ENCODE results near the gene SLC35B2.
A peak's percentile ranks its signal among the peaks of the same experiment; 100 is the strongest.

The SLC35B2 gene

DNA sequence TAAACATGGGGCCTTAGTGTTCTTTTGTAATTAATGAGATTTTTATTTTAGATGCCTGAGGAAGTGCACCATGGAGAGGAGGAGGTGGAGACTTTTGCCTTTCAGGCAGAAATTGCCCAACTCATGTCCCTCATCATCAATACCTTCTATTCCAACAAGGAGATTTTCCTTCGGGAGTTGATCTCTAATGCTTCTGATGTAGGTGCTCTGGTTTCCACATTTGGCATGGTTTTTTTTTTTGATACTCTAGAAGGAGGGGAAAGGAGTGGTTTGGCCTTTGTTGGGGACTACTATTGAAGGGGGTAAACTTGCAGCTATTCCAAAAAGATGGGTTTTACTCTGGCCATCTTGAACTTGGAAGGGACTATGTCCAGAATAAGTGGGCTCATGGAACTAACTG, 8.7 kb downstream of the SLC35B2 start:
- TF ChIP-seq, protein P1, sequence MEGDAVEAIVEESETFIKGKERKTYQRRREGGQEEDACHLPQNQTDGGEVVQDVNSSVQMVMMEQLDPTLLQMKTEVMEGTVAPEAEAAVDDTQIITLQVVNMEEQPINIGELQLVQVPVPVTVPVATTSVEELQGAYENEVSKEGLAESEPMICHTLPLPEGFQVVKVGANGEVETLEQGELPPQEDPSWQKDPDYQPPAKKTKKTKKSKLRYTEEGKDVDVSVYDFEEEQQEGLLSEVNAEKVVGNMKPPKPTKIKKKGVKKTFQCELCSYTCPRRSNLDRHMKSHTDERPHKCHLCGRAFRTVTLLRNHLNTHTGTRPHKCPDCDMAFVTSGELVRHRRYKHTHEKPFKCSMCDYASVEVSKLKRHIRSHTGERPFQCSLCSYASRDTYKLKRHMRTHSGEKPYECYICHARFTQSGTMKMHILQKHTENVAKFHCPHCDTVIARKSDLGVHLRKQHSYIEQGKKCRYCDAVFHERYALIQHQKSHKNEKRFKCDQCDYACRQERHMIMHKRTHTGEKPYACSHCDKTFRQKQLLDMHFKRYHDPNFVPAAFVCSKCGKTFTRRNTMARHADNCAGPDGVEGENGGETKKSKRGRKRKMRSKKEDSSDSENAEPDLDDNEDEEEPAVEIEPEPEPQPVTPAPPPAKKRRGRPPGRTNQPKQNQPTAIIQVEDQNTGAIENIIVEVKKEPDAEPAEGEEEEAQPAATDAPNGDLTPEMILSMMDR (conservative IDR thresholded peaks at IDR 0.05; ENCODE audit: low read depth, low read length), result no peak
- Histone ChIP-seq H4K20me1 (ENCODE audit: insufficient read depth) (peaks cover 59% of the 10 kb centered on the region), H3K4me1 (ENCODE audit: low read depth, poor library complexity, severe bottlenecking) (peaks cover 63% of the 10 kb centered on the region), H3K36me3 (ENCODE audit: insufficient read depth) (peaks cover 51% of the 10 kb centered on the region; the same call in 1 of the 2 replicates), H3K27me3 (ENCODE audit: insufficient read depth, low read depth) (no peaks in the 10 kb centered on the region), H2AFZ (ENCODE audit: low read depth) (no peak overlapping the region), H3K79me2 (ENCODE audit: insufficient read depth, low read depth) (peaks cover 65% of the 10 kb centered on the region), H3K9ac (peak overlapping the region; percentile 98), H3K4me3 (IDR thresholded peaks at IDR 0.05; ENCODE audit: insufficient read depth, low read depth, low read length) (no peak overlapping the region), H3K27ac (peak overlapping the region; percentile 91), H3K4me2 (peak overlapping the region; percentile 99)

DNA sequence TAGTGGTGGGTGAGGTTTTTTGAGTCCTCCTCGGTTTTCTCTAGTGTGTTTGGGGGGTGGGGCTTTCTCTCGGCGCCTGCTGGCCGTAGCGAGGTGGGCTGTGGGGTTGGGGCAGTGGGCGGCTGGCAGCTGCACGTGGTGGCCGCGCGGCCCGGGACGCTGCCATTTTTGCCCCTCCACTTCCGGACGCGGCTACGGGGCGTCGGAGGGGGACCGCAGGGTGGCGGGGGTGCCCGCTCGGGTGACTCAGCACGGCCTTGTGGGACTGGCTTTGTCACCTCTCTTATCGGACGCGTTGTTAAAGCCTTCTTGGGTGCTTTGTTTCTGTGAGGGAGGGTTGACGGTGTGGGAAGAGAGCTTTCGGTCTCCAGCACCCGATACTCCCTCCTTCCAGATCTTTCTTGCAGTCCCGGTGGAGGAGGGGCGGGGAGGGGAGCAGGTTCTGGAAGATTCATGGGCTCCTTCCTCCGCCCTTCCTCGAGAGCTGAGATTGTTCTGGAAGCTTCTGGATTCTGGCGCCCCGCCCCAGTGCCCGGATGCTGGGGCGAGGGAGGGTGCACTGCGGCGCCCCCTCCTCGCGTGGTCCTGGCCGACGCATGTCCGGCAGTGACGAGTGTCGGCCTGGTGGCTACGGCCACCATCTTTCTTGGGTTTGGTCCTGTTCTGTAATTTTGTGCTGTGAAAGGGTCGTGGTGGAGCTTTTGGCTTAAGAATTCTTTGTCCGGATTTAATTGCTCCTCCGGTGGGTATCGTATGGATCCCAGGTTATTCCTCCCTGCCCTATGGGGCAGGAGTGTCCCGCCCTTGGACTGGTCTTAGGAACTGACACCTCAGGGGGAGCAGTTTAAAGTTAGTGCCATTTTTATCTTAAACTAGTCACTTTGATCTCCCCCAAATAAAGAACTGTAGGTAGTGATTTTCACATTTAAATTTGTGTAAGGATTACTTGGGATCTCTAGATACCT, 9.7 kb downstream of the SLC35B2 start:
- TF ChIP-seq, protein P1 (conservative IDR thresholded peaks at IDR 0.05; ENCODE audit: low read depth, low read length), result no peak
- peaks cover 51% of the 10 kb centered on the region for H4K20me1 ChIP-seq (ENCODE audit: insufficient read depth)
- H2AFZ ChIP-seq (ENCODE audit: low read depth), result no peak overlapping the region
- peaks cover 56% of the 10 kb centered on the region for H3K79me2 ChIP-seq (ENCODE audit: insufficient read depth, low read depth)
- peaks cover 47% of the 10 kb centered on the region; the same call in 1 of the 2 replicates for H3K36me3 ChIP-seq (ENCODE audit: insufficient read depth)
- no peak overlapping the region for H3K4me3 ChIP-seq (IDR thresholded peaks at IDR 0.05; ENCODE audit: insufficient read depth, low read depth, low read length)
- no peaks in the 10 kb centered on the region for H3K27me3 ChIP-seq (ENCODE audit: insufficient read depth, low read depth)
- H3K27ac ChIP-seq, result peak overlapping the region; percentile 91
- peak overlapping the region; percentile 99 for H3K4me2 ChIP-seq
- H3K4me1 ChIP-seq (ENCODE audit: low read depth, poor library complexity, severe bottlenecking), result peaks cover 53% of the 10 kb centered on the region
- peak overlapping the region; percentile 98 for H3K9ac ChIP-seq

DNA sequence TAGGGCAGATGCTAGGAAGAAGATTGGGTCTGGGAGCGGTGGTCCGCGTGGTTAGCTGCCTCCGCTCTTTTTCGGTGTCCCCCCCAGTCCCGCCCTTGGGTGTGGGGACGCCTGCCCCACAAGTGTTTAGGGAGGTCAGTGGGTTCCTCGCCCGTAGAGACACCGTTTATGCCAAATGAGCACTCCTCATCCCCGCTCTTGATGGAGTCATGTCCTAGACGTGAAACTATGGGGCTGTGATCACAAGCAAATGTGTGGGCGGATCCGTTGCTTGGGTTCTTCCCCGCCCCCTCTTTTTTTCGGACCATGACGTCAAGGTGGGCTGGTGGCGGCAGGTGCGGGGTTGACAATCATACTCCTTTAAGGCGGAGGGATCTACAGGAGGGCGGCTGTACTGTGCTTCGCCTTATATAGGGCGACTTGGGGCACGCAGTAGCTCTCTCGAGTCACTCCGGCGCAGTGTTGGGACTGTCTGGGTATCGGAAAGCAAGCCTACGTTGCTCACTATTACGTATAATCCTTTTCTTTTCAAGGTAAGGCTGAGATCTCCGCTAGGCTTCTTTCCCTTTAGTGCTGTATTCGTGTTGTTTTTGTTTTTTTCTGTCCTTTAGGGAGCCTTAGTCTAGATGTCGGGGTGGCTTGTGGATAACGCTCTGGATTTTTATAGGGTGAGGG, 10.5 kb downstream of the SLC35B2 start, which contains the start of gene HSP90AB1:
Gene HSP90AB1 (plus strand): TSS at position 439 of the 675 bp plus-strand sequence. CDS start 1,529 bp downstream, outside the sequence.
- peak within 1 kb of the TSS; percentile 63 for H2AFZ ChIP-seq (ENCODE audit: low read depth)
- peak within 1 kb of the TSS; percentile 91 for H3K27ac ChIP-seq

More for the DNA sequence above, 10.5 kb downstream of the SLC35B2 start, which contains the start of gene HSP90AB1:
- Histone ChIP-seq H3K4me2 (peak within 1 kb of the TSS; percentile 99), H3K36me3 (ENCODE audit: insufficient read depth) (peaks cover 42% of the 10 kb centered on the region; the same call in 1 of the 2 replicates), H3K27me3 (ENCODE audit: insufficient read depth, low read depth) (no peaks in the 10 kb centered on the region), H3K4me3 (IDR thresholded peaks at IDR 0.05; ENCODE audit: insufficient read depth, low read depth, low read length) (no peak within 1 kb of the TSS), H4K20me1 (ENCODE audit: insufficient read depth) (peaks cover 45% of the 10 kb centered on the region), H3K4me1 (ENCODE audit: low read depth, poor library complexity, severe bottlenecking) (peaks cover 45% of the 10 kb centered on the region), H3K9ac (peak within 1 kb of the TSS; percentile 98), H3K79me2 (ENCODE audit: insufficient read depth, low read depth) (peaks cover 49% of the 10 kb centered on the region)
- TF ChIP-seq, protein P1 (conservative IDR thresholded peaks at IDR 0.05; ENCODE audit: low read depth, low read length), result no peak
